PC-9 (cell line): ENCODE measurements around the gene SRSF3.

Experiments
- CTCF ChIP-seq: fragments of 200-600 bp; sonication (generic); conservative IDR thresholded peaks from 2 replicates; pipeline ENCODE4 v1.6.1; 2017; ENCODE audit warnings: mixed run types, antibody characterized with exemption, mild to moderate bottlenecking, moderate library complexity
- EZH2 ChIP-seq: fragments of 200-600 bp; sonication (generic); IDR thresholded peaks from 2 replicates; pipeline ENCODE4 v1.8.0; 2017; ENCODE audit warnings: antibody characterized with exemption, low read depth

- TF ChIP-seq CTCF, result no peak
- TF ChIP-seq EZH2, result no peak
Measured at GRCh38 chr6:36639171-36639808, 45.1 kb downstream of the SRSF3 start.
